Right kidney (tissue), 1 donor: ENCODE results near the gene PLOD1.

Experiments used
- DNase-seq: peaks from one replicate; pipeline ENCODE4 v3.0.0-alpha.2; 2016

Gene PLOD1

DNA sequence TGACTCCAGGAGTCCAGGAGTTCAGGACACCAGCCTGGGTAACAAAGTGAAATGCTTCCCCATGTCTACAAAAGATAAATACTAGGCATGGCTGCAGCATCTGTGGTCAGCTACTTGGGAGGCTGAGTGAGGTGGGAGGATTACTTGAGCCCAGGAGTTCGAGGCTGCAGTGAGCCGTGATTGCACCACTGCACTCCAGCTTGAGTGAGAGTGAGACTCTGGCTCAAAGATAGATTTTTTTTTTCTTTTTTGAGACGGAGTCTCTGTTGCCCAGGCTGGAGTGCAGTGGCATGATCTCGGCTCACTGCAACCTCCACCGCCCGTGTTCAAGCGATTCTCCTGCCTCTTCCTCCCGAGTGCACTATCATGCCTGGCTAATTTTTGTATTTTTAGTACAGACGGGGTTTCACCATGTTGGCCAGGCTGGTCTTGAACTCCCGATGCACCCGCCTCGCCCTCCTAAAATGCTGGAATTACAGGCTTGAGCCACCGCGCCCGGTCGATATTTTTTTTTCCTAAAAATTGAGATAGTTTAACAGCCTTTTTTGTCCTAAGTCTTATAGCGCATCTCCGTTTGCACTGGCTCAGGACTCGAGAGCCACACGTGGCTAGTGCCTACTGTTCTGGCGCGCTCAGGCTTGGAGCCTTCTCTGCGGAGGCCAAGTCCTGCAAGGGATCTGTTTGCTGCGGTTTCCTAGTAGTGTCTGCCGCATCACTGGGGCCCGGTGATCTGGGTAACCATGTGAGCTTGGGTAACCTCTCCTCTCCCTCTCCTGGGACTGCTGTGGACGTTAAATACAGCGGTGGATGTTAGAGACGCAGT, 44.7 kb downstream of the PLOD1 start:
- DNase-seq, result no peak

DNA sequence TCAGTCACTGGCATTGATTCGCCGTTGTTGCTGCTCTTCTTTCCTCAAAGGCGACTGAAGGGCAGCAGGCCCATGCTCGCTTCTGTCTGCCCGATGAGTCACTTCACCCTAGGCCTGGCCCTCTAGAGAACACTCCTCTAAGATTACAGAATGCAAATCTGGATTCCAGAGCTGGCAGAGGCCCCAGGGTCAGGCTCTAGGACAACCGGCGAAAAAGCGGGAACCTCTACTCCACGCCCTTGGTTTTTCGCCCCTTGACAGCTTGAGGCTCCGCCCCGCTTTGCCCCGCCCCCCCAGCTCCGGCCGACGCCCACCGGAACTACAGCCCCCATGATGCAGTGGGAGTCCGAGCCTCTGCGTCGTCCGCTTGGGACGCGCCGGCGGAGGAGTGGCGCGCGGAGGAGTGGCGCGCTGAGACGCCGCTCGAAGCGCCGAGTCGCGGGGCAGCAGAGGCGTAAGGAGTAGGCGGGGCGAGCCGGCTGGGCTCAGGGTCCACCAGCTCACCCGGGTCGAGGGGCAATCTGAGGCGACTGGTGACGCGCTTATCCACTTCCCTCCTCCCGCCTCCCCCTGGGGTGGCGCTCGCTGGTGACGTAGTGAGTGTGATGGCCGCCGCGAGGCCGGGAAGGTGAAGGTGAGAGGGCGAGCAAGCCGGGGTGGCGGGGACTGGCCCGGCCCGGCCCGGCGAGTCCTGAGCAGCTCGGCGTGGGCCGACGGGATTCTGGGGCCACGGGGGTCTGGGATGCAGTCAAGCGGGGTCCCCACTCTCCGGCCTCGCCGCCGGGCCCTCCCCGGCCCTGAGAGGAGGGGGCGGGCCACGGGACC, 45.5 kb downstream of the PLOD1 start, which contains the start of gene MFN2:
Gene MFN2 (plus strand): TSS at position 594 of the 825 bp plus-strand sequence. CDS start 8,725 bp downstream, outside the sequence.
- peak; percentile 97 for DNase-seq

DNA sequence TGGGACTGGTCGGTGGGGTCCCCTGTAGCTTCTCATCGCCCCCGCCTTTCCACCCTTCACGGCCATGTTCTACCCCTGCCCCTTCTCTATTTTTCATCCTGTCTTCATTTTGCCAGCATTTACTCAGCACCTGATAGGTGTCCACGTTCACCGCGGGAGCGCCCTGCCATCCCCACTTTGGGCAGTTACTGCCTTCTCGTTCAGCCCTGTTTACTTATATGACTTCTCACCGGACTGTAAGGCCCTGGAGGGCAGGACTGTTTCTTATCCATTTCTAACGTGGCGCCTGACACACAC, 46.1 kb downstream of the PLOD1 start:
- no peak for DNase-seq

DNA sequence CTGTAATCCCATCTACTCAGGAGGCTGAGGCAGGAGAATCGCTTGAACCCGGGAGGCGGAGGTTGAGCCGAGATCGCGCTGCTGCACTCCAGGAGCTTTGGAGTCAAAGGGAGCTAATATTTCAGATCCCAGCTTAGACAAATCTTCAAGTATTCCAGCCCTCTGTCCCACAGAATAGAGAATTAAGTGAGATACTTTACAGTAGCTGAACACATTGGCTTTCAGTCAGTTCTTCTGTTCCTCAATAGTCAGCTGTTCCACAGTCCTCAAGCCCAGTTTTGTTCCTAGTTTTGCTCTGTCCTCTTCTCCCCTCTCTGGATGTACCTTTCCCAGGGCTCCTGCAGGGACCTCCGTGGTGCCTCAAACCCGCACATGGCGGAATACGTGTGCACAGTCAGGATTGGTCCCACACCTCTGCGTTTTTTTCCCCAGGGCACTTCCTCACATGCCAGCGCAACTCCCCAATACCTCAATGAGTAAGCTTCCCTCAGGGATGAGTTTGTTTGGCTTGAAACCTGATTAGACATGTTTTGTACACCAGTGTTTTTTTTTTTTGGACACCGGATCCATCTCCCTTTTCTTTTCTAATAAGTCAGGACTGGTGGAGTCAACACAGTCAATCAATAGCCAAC, 47.0 kb downstream of the PLOD1 start:
- no peak for DNase-seq

DNA sequence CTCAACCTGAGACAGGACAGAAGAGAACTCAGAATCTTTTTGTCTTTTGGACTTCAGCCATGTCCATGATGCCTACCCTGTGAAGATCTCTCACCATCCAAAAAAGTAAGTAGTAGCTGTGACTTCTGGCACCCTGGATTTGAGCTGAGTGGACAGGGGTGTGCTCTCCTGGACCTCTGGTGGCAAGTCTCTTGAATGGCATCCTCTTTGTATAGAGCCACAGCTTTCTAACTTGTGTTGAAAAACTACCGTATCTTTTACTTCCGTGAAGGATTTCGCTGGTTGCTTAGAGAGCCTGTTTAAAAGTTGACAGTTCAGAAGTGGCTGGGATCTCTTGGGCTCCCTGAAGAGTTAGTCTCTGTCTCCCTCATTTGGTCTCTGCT, 47.5 kb downstream of the PLOD1 start:
- DNase-seq, result no peak

DNA sequence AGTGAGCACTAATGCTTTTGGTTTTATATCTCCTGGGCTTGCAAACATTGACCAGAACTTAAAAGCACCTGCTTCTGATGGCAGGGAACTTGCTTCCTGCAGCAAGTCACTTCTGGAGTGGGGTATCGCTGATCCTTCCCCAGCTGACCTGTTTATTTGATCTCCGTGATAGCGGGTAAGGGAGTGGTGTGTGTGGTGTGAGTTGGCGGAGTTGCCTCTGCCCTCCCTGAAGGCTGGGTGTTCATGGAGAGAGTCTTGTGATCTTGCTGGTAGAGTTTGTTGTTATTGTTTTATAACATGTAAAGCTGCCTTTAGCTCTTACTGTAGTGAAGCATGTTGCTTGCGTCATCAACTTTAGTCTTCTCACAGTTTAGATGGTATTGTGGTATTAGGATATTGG, 49.6 kb downstream of the PLOD1 start:
- DNase-seq, result no peak

DNA sequence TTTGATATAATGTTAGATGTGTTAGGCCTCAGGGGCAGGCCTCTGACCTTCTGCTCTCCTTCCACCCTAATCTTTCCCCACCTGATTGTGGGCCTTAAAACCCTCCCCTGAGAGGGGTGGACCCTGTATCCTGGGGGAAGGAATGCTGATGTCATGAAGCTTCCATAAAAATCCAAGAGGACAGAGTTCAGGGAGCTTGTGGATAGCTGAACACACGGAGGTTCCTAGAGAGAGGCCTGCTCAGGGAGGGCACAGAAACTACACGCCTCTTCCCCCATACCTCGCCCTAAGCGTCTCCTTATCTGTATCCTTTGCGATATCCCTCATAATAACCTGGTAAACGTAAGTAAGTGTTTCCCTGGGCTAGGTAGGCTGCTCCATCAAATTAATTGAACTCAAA, 50.1 kb downstream of the PLOD1 start:
- no peak for DNase-seq

DNA sequence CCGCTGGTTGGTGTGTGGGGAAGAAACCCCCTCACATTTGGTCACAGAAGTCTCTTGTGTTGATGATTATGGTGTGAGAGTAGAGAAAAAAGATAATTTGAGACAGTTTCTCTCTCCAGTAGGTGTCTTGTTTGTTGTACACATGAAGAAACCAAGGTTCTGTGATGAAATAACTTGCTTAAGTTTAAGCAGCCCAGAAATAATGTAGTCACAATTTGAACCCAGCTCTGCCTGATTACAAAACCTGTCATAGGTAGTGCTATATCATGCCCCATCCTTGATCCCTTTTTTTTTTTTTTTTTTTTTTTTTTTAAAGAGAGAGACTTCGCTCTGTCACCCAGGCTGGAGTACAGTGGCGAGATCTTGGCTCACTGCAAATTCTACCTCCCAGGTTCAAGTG, 50.7 kb downstream of the PLOD1 start:
- no peak for DNase-seq

DNA sequence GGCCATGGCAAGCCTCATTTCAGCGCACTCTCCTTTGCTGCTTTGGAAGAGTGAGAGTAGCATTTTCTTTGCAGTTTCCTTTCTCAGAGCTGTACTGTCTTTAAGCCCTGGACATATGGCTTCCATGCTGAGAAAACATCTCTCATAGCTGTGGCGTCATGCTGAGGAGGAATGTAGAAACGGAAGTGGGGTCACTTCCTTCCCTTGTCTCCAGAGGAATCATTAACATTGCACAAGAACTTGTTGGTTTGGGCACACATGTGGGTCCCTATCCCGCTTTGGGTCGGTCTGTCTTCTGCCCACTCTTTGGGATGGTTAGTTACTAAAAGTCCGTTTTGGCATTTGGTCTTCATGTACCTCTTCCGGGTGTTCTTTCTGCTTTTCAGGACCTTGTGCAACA, 51.3 kb downstream of the PLOD1 start:
- no peak for DNase-seq

DNA sequence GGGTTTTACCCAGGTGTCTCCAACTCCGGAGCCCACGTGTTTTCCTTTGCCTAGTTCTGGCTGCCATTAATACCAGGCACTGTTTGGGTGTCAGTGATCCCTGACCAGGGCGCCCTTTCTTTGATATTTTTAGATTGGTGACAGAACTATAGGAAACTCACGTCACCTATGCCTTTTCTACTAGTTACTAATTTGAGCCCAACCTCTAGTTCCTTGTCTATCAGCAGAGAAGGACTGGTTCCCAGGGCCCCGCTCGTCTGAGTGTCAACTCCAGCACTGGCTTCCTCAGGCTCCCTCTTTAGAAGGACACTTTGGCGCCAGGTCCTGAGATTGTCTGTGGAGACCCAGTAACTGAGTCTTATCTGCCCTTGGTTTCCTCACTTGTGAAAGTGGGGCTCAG, 55.2 kb downstream of the PLOD1 start:
- no peak for DNase-seq

DNA sequence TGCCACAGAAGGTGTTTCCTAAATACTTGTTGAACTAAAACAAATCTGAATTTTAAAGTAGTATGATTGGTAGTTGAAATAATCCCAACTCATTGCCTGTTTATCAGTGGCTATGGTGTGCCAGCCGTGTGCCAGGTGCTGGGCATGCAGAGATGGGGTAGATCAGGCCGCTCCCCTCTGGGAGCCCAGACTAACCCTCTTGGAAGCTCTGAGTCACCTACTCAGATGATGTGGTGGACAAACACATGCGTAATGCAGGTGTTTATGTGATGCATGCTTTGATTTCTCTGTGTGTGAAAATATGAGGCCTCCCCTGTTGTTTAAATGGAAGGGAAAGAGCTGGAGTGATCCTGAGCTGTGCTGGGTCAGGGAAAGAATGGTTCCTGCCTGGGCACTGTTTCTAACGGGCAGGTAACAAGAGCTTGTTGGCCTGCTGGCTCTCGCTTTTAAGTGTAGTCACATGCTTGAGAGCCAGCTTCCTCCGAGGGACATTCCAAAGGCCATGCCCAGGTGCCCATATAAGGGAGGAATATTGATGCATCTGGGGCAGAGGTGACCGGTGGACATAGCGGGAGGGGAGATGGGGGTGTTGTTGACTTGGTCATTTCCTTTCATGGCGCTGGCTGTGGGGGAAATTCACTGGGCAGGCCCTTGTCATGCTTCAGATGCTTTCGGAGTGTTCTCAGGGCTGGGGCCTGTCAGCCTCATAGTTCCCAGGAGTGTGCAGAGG, 56.0 kb downstream of the PLOD1 start:
- no peak for DNase-seq

DNA sequence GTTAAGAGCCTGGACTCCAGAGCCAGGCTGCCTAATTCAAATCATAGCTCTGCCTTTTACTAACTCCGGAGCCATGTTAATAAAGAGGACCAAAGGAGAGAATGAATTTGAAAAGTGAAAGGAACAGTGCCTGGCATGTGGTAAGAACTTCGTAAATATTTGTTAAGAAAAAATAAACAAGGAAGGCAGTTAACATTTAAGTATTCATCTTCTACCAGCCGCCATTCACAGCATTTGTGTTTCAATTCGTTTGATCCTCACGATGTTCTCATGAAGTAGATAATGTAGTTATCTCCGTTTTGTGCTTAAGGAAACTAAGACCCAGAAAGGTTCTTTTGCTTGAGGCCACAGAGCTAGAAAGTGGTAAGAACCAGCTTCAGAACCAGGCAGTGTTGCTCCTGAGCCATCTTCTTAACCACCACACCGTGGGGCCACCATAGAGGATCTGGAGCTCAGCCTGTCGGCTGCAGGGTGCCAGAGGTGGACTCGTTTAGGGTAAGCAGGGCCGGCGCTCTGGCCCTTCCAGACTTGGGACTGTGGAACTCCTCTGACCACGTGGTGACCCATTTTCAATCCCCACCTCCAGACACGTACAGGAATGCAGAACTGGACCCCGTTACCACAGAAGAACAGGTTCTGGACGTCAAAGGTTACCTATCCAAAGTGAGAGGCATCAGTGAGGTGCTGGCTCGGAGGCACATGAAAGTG, 57.6 kb downstream of the PLOD1 start:
- DNase-seq, result no peak

DNA sequence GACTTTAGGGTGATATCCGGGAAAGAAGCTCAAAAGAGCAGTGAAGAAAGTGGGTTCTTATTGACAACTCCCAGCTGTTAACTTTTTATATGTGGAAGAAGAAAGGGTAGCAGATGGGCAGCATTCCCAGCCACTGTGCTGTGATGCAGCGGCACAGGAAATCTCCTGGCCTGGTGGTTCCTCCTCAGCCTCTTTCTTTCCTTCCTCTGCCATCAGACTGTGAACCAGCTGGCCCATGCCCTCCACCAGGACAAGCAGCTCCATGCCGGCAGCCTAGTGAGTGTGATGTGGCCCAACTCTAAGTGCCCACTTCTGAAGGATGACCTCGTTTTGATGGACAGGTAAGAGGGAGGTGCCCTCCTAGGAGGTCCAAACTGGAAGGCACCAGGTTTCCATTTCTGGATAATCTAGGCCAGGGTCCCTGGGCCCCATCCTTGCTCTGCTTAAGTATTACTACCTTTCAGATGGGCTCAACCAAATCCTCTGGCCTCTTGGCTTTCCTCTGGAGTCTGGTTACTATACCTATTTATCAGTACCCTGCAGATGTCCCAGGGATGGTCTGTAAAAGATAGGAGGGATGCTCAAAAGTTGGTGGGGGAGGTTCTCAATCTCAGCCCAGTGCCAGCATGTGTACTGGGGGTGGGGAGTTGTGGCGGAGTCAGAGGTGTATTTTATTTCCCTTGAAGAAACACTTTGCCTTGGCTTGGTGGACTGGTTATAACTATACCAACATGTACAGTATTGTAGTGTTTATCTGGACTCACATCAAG, 62.7 kb downstream of the PLOD1 start:
- DNase-seq, result no peak

DNA sequence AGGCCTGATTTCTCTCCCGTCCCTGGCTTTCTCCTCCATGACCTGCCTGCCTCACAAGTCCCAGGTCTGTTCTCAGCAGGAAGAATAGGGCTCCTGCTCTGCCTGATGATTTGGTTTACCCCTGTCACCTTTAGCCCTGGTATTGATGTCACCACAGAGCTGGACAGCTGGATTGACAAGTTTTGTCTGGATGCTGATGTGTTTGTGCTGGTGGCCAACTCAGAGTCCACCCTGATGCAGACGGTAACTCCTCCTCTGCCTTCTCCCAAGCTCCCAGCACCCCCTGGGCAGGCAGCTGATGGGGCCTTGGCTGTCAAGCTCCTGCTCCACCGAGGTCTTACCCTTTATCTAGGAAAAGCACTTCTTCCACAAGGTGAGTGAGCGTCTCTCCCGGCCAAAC, 64.1 kb downstream of the PLOD1 start:
- DNase-seq, result no peak

DNA sequence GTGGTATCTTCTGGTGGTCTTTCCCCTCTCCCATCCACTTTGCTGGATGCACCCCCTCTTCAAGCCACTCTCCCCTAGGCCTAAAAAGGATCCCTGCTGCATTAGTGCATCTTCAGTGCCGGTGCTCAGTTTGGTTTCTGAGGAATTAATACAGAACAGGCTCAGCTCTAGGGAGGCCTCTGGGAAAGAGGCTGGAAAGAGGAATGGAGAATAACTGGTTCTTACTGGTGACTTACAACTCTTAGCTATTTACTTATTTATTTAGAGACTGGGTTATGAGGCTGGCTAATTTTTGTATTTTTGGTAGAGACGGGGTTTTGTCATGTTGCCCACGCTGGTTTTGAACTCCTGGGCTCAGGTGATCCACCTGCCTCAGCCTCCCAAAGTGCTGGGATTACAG, 64.7 kb downstream of the PLOD1 start:
- no peak for DNase-seq

DNA sequence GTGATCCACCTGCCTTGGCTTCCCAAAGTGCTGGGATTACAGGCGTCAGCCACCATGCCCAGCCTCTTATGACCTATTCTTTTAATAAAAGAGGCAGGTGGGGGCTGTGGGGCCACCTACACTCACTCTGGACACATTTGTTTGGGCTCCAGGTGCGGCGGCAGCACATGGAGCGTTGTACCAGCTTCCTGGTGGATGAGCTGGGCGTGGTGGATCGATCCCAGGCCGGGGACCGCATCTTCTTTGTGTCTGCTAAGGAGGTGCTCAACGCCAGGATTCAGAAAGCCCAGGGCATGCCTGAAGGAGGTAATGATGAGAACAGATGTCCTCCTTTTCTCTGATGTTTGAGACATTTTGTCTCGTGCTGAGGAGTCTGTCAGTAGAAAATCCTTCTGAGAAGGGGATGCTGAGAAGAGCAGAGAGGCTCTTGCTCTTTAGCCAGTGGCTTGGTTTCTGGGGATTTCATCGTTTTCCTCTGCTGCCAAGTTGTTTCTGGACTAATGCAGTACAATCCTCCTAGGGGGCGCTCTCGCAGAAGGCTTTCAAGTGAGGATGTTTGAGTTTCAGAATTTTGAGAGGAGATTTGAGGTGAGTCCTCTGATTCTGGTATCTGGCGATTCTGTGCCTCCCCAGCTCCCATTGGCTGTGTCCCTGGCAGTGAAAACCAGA, 66.9 kb downstream of the PLOD1 start:
- no peak for DNase-seq

DNA sequence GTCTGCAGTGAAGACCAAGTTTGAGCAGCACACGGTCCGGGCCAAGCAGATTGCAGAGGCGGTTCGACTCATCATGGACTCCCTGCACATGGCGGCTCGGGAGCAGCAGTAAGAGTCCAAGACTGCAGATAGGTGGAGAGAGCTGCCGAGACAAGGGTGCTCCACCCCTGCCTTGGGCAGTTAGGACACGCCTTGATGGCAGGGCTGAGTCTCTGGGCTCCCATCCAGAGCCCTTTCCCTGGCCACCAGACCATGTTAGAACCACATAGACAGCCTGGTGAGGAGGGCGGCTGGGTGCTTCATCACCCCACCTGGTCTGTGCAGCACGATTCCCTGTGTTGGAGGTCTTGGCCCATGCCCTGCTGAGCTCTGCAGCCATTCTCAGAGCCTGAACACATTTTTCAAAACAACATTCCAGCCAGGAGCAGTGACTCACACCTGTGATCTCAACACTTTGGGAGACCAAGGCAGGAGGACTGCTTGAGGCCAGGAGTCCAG, 67.5 kb downstream of the PLOD1 start:
- no peak for DNase-seq

DNA sequence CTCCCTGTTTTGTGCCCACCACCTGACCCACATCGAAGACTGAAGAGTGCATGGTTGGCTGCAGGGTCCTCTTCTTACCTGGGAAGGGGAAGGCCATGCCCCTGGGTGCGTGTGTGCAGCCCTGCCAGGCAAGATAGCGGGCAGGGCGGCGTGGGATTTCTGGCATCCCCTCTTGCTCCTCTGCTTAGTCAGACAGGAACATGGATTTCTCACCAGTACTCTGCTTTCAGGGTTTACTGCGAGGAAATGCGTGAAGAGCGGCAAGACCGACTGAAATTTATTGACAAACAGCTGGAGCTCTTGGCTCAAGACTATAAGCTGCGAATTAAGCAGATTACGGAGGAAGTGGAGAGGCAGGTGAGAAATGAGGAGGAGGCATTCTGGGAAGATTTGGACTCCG, 69.2 kb downstream of the PLOD1 start:
- DNase-seq, result no peak

DNA sequence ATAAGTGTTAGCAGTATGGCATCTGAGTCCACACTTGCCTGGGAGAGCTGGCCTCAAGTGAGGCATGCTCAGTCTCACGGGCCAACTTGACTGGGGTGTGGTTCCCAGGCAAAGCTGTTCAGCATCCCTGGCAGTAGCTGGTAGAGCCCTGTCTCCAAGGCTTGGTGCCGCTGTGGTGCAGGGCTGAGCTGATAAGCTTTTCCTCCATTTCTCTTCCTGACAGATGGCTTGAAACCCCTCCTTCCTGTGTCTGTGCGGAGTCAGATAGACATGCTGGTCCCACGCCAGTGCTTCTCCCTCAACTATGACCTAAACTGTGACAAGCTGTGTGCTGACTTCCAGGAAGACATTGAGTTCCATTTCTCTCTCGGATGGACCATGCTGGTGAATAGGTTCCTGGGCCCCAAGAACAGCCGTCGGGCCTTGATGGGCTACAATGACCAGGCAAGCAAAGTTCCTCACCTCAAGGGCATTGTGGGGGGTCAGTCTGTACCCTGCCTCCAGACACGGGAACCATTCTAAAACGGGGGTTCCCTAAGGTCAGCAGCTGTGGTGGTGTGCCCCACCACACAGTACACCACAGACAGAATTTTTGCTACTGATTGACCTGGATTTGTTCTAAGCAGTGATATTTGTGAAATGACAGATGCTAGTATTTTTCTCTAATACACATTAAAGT, 71.1 kb downstream of the PLOD1 start:
- DNase-seq, result no peak
